Measurements from ENCODE around the gene CDH4. TPM values are rescaled to one million over a fixed set of nuclear protein-coding genes. Genes with fewer than 3 reads are reported as not detected.

Gene CDH4
- total and polyA plus RNA-seq, 2 of the 4 experiments (the other 2 are of a cell fraction), result 1.6 to 3.5 TPM

GRCh38 chr20:61941721-61942405 is 689.8 kb downstream of the CDH4 start:
- Histone ChIP-seq H2AFZ (replicated peaks; ENCODE audit: low read length, poor library complexity) (no peak overlapping the region), H3K9ac (ENCODE audit: low read depth, low read length) (no peak overlapping the region), H3K18ac (ENCODE audit: low read depth, low read length) (no peak overlapping the region), H3K4ac (ENCODE audit: low read depth, low read length) (no peak overlapping the region), H3K14ac (replicated peaks; ENCODE audit: low read depth, low read length) (no peak overlapping the region), H3K4me2 (ENCODE audit: low read depth, low read length) (no peak overlapping the region), H4K8ac (ENCODE audit: low read depth in 2 of 2, low read length in 2 of 2) (no peak overlapping the region), H3K9me1 (ENCODE audit: insufficient read depth, low read length) (no peaks in the 10 kb centered on the region), H4K91ac (ENCODE audit: insufficient read depth, low read depth, low read length) (no peak overlapping the region), H4K20me1 (ENCODE audit: insufficient read depth, low read length) (no peaks in the 10 kb centered on the region), H3K79me1 (ENCODE audit: low read depth in 1 of 2, low read length in 2 of 2) (no peaks in the 10 kb centered on the region), H2BK5ac (ENCODE audit: low read depth, low read length, poor library complexity, severe bottlenecking) (no peak overlapping the region), H2AK9ac (replicated peaks; ENCODE audit: low read depth, low read length, poor library complexity) (no peak overlapping the region), H2BK120ac (ENCODE audit: low read depth, low read length) (no peak overlapping the region), H3K36me3 (ENCODE audit: control insufficient read depth, insufficient read depth, low read length) (no peaks in the 10 kb centered on the region), H3K56ac (ENCODE audit: extremely low read depth, insufficient read depth, low read length) (no peak overlapping the region), H3K4me1 (ENCODE audit: control insufficient read depth, insufficient read depth, low read length) (no peaks in the 10 kb centered on the region), H2AK5ac (ENCODE audit: low read depth, low read length) (no peak overlapping the region), H3K23ac (ENCODE audit: low read depth, low read length) (no peak overlapping the region), H2BK15ac (ENCODE audit: low read depth, low read length) (no peak overlapping the region), H3K9me3 (ENCODE audit: control insufficient read depth, insufficient read depth, low read length) (no peaks in the 10 kb centered on the region), H3K27ac (ENCODE audit: insufficient read depth, low read length) (no peak overlapping the region), H2BK20ac (ENCODE audit: low read depth, low read length) (no peak overlapping the region), H4K5ac (ENCODE audit: low read depth, low read length) (no peak overlapping the region), H3K4me3 (ENCODE audit: insufficient read depth, low read depth, low read length) (no peak overlapping the region), H3K27me3 (ENCODE audit: control insufficient read depth, insufficient read depth, low read length) (peaks cover 5% of the 10 kb centered on the region; the same call in 1 of the 2 replicates)
- ChIA-PET POLR2A (ENCODE audit: unreplicated experiment) (no interaction called here), CTCF (no interaction called here)
- intact Hi-C loops (cut with micrococcal nuclease), result no loop called here
- TF ChIP-seq CTCF (conservative IDR thresholded peaks at IDR 0.05; ENCODE audit: low read depth, low read length), result no peak
- TF ChIP-seq POLR2A (IDR thresholded peaks at IDR 0.05; ENCODE audit: low read depth, low read length), result no peak
- no peak for DNase-seq
- no TSS peak for BruUV-seq (replicated peaks)
- 72% methylated on average over 7 of the region's 16 CpGs; no CpG with 5 or more reads in 1 of the 2 experiments for WGBS, 2 experiments (ENCODE audit: extremely low coverage in 2 of 2, insufficient read length in 1 of 2)
- in situ Hi-C loops (cut with MboI; ENCODE audit: low sequenced_read_pairs), result no loop called here
- dilution Hi-C loops (cut with HindIII; ENCODE audit: low sequenced_read_pairs, unreplicated experiment), result no loop called here
- ATAC-seq (ENCODE audit: low read depth), result no peak

Data from IMR-90 (cell line).